Fibroblast of skin of right biceps (primary cell): ENCODE results near the gene SLC7A11.
"Not testable (repeated sequence)": the region's sequence is repeated elsewhere in the genome, so short reads cannot be mapped to it uniquely, and the experiment has no call there.

Experiments used
- DNase-seq: peaks from one replicate; pipeline ENCODE4 v3.0.0-alpha.2; 2013

SLC7A11 gene

GRCh38 chr4:138241281-138242075, 671 bp downstream of the SLC7A11 start:
- peak; percentile 58 for DNase-seq

- no peak for DNase-seq
These were observed 2.7 kb downstream of the SLC7A11 start for GRCh38 chr4:138239491-138239890.

- no peak for DNase-seq
These were observed 3.4 kb downstream of the SLC7A11 start for GRCh38 chr4:138238521-138239292.

- DNase-seq = not testable (repeated sequence)
These were observed 5.0 kb downstream of the SLC7A11 start for GRCh38 chr4:138237132-138237531.

- peak; percentile 28 for DNase-seq
These were observed 6.1 kb downstream of the SLC7A11 start for GRCh38 chr4:138236037-138236436.

GRCh38 chr4:138235419-138235952, 6.7 kb downstream of the SLC7A11 start:
- peak; percentile 90 for DNase-seq

GRCh38 chr4:138234248-138234647, 7.9 kb downstream of the SLC7A11 start:
- no peak for DNase-seq

- DNase-seq = no peak
These were observed 8.7 kb downstream of the SLC7A11 start for GRCh38 chr4:138233313-138234034.

GRCh38 chr4:138232364-138232763, 9.8 kb downstream of the SLC7A11 start:
- no peak for DNase-seq

GRCh38 chr4:138230048-138230447, 12.1 kb downstream of the SLC7A11 start:
- DNase-seq = no peak

GRCh38 chr4:138229160-138229559, 13.0 kb downstream of the SLC7A11 start:
- no peak for DNase-seq

GRCh38 chr4:138226351-138226750, 15.8 kb downstream of the SLC7A11 start:
- DNase-seq = no peak

- peak; percentile 45 for DNase-seq
These were observed 16.7 kb downstream of the SLC7A11 start for GRCh38 chr4:138225477-138225876.

GRCh38 chr4:138224614-138225013, 17.5 kb downstream of the SLC7A11 start:
- no peak for DNase-seq

- DNase-seq = no peak
These were observed 18.8 kb downstream of the SLC7A11 start for GRCh38 chr4:138223231-138223910.

- peak; percentile 93 for DNase-seq
These were observed 20.1 kb downstream of the SLC7A11 start for GRCh38 chr4:138222046-138222445.

- no peak for DNase-seq
These were observed 23.2 kb downstream of the SLC7A11 start for GRCh38 chr4:138218976-138219375.

- DNase-seq = no peak
These were observed 24.6 kb downstream of the SLC7A11 start for GRCh38 chr4:138217567-138217966.

- DNase-seq = no peak
These were observed 25.8 kb downstream of the SLC7A11 start for GRCh38 chr4:138216272-138216867.

- DNase-seq = peak; percentile 51
These were observed 31.6 kb downstream of the SLC7A11 start for GRCh38 chr4:138210576-138210975.

GRCh38 chr4:138209094-138209493, 33.1 kb downstream of the SLC7A11 start:
- DNase-seq = no peak
